UCSD-AML1 (cell line): ENCODE data around the gene LCMT2.
"Not testable (repeated sequence)": the region's sequence is repeated elsewhere in the genome, so short reads cannot be mapped to it uniquely, and the experiment has no call there.

ENCODE experiments used
- DNase-seq: peaks from one replicate; lab custom pipeline; 2025; ENCODE audit not compliant: unreplicated experiment; lab: John Stamatoyannopoulos, UW

LCMT2 gene

DNA sequence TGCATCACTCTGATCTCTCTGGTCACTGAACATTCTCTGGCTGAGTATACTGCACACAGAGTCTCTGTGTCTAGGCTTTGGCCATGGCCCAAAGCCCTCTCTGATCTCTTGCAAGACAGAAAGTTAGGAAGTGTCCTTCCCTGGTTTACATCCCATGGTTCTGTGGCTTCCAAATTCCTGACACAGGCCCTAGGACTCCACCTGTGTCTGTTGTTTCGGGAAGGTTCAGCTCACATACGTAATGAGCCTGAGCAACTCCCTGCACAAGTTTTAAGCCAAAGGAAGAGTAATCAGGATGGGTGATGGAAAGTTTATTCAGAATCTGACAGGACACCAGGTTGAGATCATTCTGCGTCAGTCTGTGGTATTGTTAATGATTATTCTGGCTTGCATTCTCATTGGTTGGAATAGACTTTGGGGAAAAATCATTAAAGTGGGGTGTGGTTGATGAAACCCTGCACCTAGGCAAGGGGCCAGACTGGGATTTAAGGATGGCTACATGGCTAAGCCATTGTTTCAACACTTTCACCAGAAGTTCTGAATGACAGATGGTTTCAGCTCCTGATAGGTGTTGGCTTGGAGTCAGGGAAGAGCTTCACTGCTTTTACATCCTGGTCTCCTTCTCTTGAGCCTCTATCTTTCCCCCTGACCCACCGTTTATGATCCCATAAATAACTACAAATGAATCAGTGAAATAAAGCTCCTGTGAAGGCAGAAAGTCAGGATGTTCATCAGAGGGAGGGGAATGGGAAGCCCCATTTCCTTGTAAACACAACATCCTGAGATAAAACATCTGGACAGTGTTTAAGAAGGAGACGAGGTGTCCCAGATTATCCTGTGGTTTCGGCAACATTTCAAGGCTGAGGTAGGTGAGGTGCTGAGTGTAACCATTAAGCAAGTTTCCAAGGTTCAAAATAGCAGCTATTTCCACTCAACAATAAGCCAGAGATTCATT lies 14.1 kb downstream of the LCMT2 start:
- DNase-seq, result no peak

DNA sequence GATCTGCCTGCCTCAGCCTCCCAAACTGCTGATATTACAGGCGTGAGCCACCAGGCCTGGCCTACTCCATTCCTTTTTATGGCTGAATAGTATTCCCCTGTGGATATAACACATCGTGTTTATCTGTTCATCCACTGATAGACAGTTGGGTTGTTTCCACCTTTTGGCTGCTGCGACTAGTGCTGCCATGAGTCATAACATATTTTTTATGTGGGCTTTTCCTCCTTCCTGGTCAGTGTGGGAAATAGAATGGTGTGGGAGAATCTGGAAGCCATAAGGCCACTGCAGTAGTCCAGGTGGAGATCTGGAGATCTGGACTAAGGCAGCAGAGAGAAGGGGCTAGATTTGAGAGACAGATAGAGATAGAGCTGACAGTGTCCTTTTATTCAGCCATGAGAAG lies 16.2 kb downstream of the LCMT2 start:
- no peak for DNase-seq

DNA sequence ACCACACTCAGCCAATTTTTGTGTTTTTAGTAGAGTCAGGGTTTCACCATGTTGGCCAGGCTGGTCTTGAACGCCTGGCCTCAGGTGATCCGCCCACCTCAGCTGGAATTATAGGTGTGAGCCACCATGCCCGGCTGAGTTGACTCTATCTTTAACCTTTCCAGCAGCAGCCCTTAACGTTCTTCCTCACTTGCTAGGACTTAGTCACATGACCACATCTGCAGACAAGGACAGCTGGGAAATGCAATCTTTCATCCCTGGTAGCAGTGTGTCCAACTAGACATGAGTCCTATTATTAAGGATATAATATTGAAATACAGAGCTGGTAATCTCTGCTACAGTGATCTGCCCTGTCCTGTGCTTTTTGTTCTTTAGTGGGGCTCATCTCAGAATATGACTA lies 18.0 kb downstream of the LCMT2 start:
- no peak for DNase-seq

DNA sequence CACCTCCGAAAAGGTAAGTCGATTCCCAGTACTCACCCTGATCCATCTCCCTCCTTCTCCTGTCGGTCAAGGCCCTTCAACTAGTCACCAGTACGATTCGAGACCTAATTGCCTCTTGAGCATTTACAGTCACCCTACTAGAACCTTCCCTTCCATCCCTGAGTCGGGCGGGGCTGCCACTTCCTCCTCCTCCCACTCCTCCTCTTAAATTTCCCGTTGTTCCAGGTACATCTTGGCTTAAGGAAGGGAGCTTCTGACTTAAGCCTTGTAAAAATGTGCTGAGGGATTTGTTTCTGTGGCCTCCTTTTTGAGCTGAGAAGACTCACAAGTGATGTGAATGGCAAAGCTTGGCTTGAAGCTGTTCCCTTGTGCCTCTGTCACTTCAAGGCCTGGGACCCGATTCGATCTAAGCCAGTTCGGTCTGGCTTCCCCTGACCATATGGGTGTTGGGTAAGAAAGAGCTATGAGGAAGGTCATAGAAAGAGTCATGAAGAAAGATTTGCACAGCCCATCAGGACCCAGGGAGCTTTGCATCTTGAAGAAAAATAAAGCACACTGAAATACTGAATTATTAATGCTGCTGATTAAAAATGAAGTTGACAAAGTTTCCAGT lies 28.1 kb downstream of the LCMT2 start, which contains the start of gene TGM7:
TGM7 (minus strand) TSS at position 51 of the 613 bp plus-strand sequence.
- DNase-seq, result no peak

DNA sequence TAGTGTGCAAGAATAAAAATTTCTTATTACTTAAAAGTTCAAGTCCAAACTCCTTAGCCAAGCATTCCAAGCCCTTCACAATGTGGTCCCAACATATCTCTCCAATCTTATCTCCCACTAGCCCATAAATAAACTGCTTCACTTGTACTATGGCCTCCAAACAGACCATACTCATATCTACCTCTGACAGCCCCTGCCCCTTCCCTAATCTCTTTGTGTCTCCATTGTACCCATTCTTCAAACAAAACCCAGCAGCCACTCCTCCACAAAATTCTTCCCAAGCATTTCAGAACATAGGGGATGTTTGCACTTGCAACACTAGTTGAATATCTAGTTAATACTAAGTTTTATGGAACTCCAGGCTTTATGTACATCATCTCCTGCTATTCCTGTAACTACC lies 30.5 kb downstream of the LCMT2 start:
- no peak for DNase-seq

DNA sequence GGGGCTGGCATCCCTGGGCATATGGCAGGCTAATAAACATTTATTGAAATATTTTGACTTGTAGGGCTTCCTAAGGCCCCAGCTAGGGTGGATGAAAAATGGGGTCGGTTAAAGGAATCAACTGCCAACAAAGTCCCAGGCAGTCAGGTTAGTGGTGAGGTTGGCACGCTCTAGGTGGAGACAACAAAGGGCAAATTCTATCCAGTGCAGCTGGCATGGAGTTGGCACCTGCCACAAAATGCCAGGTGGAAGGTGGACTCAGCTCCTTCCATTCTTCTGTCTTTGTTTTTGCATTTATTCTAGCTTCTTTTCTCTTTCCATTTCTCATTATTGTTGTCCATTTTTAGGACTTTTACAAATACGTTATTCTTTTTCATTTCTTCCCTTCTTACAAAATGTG lies 31.0 kb downstream of the LCMT2 start:
- DNase-seq, result no peak

DNA sequence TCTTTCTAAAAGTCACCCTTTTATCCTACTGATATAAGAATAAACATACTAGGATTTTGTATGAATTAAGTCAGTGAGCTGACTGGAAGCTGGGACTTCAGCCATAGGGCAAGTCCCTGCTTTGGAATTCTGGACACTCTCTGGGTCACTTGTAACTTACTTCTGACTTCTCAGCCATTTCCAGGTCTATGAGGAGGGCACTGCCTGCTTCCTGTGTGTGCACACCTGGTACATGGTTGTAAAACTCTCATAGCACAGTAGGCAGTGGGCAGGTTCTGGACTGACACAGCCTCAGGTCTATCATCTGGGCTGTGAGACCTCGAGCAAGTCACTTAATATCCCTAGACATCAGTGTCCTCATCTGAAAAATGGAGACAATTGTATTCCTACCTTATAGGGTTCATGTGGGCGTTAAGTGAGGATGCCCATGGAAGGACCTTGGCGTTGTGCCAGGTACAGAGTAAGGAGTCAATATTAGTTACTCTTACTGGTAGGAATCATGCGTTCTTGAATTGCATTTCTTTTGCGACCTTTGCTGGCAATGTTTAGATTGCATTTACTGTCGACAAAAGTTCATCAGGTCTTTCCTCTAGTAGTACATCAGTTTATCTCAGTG lies 36.2 kb downstream of the LCMT2 start:
- DNase-seq, result no peak

DNA sequence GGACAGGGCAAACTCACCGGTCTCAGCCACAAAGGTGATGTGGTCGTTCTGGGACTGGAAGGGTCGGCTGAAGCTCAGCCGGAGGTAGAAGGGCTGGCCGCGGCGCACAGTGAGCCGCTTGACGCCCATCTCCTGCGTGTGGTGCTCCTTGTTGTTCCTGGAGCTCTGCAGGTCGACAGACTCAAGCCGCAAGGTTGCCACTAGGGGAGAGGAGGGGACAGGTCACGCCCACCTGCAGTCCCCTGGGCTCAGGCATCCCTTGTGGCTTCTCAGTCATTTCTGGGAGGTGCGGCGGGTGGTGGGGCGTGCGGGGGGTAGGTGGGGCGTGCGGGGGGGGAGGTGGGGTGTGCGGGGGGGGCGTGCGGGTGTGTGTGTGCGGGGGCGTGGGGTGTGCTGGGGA lies 36.9 kb downstream of the LCMT2 start:
- DNase-seq, result no peak

DNA sequence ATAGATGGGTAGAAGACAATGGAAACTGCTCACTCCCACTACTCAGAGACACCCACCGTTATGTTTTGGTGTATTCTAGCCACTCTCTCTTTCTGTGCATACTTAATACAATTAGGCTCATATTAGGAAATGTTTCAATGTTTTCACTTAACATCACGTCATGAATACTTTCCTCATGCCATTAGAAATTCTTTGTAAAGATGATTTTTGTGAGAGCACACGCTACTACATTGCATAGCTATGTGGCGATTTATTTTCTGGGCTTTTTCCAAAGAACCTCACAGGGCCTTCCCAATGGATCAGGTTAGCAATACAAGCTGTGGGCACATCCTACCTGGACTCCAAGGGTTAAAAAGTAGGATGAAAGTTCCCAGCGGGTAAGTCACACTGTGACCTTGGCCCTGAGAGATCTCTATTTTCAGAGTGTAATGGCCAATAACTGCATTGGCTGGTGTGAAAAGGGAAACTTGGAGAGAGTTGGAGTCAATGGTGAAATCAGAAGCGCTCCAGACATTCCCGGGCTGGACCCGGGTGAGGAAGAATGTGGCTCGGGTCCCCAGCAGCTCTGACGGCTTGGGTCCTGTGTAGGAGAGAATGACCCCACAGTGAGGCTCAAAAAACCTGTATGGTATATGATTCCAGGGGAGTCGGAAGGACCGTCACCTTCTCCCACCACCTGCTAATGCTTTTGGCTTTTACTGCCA lies 37.8 kb downstream of the LCMT2 start:
- no peak for DNase-seq

DNA sequence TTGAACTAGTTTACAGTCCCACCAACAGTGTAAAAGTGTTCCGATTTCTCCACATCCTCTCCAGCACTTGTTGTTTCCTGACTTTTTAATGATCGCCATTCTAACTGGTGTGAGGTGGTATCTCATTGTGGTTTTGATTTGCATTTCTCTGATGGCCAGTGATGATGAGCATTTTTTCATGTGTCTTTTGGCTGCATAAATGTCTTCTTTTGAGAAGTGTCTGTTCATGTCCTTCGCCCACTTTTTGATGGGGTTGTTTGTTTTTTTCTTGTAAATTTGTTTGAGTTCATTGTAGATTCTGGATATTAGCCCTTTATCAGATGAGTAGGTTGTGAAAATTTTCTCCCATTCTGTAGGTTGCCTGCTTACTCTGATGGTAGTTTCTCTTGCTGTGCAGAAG lies 40.7 kb downstream of the LCMT2 start:
- not testable (repeated sequence) for DNase-seq

DNA sequence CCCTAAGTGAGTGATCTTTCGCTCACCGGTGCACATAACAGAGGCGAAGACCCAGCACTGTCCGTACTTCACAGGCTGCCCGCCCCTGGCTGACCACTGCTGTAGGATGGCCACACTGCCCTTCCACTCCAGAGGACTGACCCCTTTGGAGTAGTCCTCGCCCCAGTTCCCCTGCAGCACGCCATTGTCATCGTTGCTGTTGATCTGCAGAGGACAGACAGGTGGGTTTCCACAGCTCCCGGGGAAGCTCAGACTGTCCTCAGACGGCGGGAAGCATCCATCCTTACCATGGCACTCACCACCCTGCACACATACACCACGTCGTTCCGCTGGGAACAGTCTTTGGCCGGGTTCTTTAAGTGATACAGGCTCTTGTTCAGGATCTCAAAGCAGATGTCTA lies 43.1 kb downstream of the LCMT2 start:
- no peak for DNase-seq

DNA sequence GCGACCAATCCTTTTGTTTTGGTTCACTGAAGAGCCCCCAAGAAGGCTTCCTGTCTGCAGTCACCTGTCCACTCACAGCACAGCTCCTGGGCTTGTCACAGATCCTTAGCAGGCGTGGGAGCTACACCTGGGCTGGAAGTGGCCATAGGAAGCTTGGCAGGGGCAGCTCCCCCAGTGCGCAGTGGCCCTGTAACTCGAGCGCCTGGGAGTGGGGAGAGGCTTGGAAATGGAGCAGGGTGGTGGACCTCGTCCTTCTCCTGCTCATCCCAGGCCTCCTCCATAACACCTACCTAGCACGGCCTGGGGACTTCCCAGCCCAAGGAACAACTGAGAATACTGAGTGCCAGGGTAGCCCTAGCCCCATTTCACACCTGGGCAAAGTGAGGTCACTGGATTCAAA lies 44.3 kb downstream of the LCMT2 start:
- DNase-seq, result no peak

DNA sequence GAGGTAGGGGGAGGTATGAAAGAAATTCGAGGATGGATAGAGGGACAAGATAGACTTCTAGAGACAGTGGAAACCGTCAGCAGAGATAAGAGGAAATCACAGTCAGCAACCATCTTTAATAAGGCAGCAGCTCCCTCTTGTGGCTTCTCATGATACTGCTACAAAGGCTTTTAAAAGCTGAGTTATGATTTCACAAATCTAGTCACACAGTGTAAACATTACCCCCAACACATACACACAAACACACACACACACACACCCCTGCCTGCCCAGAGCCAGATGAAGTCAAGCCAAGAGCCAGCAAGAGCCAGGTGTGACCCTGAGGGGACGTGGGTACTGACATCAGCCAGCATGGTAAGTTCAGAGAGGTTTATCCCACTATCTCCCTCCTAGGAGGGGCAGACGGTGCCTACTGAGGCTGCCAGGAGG lies 44.8 kb downstream of the LCMT2 start:
- no peak for DNase-seq

DNA sequence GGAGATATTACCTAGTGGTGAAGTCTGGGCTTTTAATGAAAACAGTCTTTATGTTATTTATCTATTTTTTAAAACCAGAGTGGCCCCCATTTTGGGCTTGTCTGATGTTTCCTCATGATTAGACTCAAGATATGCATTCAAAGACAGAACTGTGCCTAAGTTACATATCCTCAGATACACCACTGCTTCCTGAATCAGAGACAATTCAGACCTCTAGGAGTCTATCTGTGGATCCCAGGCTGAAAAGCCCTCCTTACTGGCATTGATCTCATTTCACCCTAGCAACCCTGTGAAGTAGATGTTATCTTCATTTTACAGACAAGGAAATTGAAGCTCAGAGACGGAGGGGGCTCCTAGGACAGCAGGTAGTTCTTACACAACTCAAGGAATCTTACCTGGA lies 46.8 kb downstream of the LCMT2 start:
- DNase-seq, result no peak

DNA sequence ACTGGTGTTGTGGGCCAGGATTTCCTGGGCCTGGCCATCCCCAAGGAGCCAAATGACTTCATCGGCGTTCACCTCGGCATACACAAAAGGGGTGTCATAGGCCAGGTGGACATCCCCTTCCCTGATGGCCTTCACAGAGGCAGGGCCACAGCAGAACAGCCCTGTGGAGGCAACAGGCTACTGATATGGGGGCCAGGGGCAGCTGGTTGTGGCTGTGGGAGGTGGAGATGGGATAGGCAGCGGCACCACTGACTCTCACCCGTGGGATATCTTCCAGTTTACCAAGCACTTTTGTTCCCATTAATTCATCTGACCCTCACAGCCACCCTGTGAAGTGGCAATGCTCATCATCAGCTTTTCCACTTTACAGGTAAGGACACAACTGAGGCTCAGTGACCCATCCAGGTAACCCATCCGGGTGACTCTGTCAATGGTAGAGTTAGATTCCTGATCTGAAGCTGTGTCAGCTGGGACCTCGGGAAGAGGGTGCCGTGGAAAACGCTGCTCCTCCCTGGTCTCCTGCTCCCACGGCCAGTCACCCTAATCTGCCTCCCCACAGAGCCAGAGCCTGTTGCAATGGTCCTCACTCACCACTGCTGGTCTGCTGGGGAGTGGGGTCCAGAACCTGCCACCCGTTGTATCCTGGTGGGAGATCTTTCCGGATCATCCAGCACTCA lies 48.3 kb downstream of the LCMT2 start:
- DNase-seq, result no peak

DNA sequence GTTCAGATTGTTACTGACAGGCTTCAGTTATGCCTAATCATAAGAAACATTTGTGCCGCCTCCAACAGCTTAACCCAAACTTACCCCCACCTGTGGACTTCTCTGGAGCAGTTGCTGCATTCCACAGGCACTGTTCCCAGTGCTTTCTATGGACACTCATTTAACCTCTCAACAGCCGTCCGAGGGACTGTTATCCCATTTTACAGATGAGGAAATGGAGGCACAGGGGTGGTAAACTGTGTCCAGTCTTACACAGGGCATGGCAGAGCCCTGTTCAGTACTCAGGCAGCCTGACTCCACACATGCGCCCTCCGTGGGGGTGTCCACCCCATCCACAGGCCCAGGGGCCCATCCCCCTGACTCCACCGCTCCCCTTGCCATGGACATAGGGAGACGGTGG lies 49.4 kb downstream of the LCMT2 start:
- no peak for DNase-seq

DNA sequence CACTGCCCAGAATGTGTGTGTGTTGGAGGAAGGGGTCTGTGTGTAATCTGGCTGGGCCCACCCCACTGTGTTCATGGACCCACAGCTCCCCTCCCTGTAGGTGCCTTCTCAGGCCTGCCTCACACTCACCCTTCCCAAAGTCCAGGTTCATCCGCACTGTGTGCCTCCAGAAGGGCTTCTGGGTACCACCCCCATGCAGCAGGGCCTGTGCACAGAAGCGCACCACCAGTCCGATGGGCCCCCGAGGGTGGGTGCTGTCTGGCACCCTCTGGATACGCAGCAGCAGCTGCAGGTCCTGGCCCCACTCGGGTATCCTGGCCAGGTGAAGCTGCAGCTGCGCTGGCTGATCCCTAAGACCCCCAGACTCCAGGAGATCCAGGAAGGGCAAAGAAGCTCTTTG lies 50.9 kb downstream of the LCMT2 start:
- no peak for DNase-seq

DNA sequence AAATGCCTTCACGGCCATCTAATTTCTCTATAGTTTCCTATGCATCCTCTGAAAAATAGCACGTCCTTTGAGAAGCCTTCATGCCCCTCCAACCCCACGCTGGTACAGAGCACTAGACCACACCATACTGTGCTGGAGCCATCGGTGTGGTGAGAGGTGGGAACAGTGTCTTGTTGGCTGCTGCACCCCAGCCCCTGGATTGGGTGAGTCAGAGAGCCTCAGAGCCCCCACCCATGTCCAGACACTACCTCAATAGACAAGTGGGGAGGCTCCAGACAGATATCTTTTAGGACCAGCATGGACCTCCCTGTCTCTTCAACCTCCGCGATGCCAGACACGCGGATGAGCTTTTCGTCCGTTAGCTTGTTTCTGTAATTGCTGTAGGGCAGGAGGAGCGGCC lies 51.5 kb downstream of the LCMT2 start:
- no peak for DNase-seq

DNA sequence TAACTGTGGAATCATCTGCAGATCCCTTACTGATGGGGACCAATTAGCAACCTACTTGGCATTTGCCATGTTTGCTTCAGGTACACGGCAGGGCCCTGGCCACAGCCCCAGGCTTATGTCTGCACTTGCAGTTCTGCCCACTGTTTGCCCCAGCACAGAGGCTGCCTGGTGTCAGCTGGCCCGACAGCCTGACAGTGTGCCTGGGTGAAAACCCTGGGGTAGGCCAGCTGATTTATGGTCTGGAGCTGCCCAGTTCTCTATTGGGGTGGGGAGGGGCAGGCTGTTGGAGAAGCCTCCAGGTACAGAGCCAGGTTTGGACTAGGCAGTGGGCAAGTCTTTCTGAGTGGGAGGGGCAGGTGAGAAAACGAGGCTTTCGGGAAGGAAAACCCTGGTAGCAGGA lies 52.5 kb downstream of the LCMT2 start:
- DNase-seq, result no peak

DNA sequence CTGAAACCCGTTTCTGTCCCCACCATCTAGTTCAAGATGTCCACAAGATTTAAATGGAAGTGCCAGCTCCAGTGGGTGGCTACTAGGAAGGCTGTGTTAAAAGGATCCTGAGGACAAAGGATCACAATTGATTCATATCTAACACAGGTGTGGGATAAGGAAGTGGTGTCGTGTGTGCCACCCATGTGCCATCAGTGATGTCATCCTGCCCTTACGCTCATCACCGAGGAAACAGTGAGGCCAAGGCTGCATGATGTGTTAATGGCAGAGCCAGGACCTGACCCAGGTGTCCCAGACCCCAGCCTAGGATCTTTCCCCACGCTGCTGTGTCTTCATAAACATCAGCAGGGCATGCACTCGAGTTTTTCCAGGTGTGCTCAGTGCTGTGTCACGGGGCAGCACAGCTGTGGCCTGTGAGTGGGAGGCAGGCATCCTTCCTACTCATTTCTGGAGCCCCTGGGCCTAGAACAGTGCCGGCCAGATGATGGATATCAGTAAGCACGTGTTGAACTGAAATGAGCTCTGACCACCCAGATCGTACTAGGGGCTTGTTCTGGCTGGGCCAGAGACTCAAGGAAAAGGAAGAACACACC lies 53.0 kb downstream of the LCMT2 start:
- no peak for DNase-seq
